Epithelial cell of esophagus (primary cell): ENCODE measurements around the gene GALNT9.

Source experiments
- DNase-seq: peaks from one replicate; pipeline ENCODE4 v3.0.0; 2010; ENCODE audit warnings: low read depth
- H3K4me3 ChIP-seq: 2 replicates; pipeline ENCODE4 v1.5.1; 2011; ENCODE audit warnings: mild to moderate bottlenecking, low read length, control low read depth
- CTCF ChIP-seq: IDR thresholded peaks from 2 replicates; pipeline ENCODE4 v1.5.1; 2011; ENCODE audit warnings: low read depth, mild to moderate bottlenecking, low read length, control low read depth, inconsistent platforms; ENCODE audit not compliant: insufficient read depth; ENCODE audit errors: missing control alignments

Gene GALNT9

GRCh38 chr12:132213359-132214160 lies 115.8 kb downstream of the GALNT9 start:
- TF ChIP-seq CTCF, result no peak
- DNase-seq, result no peak
- no peak overlapping the region for H3K4me3 ChIP-seq

- no peak overlapping the region for H3K4me3 ChIP-seq
- TF ChIP-seq CTCF, result no peak
- no peak for DNase-seq
Observed at GRCh38 chr12:132211816-132212215, 117.6 kb downstream of the GALNT9 start.

GRCh38 chr12:132211326-132211725 lies 118.1 kb downstream of the GALNT9 start:
- DNase-seq, result no peak
- H3K4me3 ChIP-seq, result no peak overlapping the region
- TF ChIP-seq CTCF, result no peak

GRCh38 chr12:132210223-132211055 lies 119.0 kb downstream of the GALNT9 start:
- TF ChIP-seq CTCF, result no peak
- H3K4me3 ChIP-seq, result no peak overlapping the region
- no peak for DNase-seq

GRCh38 chr12:132209619-132210222 lies 119.7 kb downstream of the GALNT9 start:
- DNase-seq, result no peak
- no peak for TF ChIP-seq CTCF
- no peak overlapping the region for H3K4me3 ChIP-seq

GRCh38 chr12:132208153-132208823 lies 121.1 kb downstream of the GALNT9 start:
- no peak for TF ChIP-seq CTCF
- H3K4me3 ChIP-seq, result no peak overlapping the region
- DNase-seq, result no peak
